LNCAP (cell line): ENCODE data around the gene ACAD9.

Experiments used
- TF ChIP-seq, protein P1 (sequence below): fragments of 450-650 bp; IDR thresholded peaks from 2 replicates; pipeline ENCODE4 v1.5.1; 2017; ENCODE audit warnings: mild to moderate bottlenecking

ACAD9 gene

DNA sequence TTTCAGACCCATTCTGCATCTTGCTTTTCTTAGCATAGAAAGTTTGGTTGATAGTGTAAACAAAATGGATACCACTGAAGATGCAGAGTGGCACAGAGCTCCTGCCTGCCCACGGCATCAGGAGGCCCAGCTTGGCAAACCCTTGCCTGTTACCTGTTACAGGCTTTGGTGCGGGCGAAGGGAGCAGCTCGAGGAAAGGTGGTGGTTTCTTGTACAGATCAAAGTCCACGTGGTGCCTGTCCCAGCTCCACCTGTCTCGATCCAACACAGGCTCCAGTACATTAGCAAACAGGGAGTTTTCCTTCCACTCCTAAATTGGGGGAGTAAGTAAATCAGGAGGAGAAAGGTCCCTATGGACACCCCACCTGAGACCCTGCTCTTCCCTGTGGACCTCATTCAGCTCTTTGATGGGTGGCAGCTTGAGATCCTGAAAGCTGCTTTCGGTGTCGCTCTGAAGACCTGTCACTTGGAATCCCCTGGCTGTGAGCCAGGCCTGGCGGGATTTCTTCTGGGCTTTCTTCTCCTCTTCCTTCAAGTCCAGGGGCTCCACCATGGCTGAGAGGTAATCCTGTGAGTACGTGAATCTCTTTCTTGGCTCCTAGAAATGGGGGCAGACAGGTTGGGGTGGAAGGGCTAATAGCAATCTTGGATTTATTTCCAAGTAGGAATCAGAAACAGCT is 35.7 kb downstream of the ACAD9 start:
- TF ChIP-seq, protein P1, sequence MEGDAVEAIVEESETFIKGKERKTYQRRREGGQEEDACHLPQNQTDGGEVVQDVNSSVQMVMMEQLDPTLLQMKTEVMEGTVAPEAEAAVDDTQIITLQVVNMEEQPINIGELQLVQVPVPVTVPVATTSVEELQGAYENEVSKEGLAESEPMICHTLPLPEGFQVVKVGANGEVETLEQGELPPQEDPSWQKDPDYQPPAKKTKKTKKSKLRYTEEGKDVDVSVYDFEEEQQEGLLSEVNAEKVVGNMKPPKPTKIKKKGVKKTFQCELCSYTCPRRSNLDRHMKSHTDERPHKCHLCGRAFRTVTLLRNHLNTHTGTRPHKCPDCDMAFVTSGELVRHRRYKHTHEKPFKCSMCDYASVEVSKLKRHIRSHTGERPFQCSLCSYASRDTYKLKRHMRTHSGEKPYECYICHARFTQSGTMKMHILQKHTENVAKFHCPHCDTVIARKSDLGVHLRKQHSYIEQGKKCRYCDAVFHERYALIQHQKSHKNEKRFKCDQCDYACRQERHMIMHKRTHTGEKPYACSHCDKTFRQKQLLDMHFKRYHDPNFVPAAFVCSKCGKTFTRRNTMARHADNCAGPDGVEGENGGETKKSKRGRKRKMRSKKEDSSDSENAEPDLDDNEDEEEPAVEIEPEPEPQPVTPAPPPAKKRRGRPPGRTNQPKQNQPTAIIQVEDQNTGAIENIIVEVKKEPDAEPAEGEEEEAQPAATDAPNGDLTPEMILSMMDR = no peak

DNA sequence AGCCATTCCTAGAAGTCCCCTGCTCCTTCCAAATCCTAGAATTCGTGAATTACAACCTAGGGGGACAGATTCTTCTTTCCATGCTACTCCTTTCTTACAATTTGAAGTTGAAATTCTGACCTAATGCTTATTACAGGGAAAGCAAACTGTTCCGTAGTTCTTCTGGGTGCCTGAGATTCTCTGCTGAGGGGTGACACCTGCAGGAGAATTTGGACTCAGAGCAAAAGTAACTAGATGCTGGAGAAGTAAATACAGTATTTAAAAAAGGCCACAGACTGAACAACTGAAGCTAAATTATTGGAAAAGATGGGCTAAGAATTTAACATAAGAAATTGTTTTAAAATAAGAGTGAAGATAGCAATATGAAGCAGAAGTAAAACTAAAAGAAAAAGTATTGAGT is 37.9 kb downstream of the ACAD9 start:
- TF ChIP-seq, protein P1 = no peak

DNA sequence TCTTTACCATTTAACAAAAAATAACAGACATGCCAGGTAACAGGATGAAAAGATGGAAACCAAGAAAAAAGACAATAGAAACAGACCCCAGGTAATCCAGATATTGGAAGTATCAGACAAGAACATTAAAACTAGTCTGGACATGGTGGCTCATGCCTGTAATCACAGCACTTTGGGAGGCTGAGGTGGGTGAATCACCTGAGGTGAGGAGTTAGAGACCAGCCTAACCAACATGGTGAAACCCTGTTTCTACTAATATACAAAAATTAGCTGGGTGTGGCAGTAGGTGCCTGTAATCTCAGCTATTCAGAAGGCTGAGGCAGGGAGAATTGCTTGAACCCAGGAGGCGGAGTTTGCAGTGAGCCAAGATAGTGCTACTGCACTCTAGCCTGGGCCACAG is 40.6 kb downstream of the ACAD9 start:
- TF ChIP-seq, protein P1 = no peak

DNA sequence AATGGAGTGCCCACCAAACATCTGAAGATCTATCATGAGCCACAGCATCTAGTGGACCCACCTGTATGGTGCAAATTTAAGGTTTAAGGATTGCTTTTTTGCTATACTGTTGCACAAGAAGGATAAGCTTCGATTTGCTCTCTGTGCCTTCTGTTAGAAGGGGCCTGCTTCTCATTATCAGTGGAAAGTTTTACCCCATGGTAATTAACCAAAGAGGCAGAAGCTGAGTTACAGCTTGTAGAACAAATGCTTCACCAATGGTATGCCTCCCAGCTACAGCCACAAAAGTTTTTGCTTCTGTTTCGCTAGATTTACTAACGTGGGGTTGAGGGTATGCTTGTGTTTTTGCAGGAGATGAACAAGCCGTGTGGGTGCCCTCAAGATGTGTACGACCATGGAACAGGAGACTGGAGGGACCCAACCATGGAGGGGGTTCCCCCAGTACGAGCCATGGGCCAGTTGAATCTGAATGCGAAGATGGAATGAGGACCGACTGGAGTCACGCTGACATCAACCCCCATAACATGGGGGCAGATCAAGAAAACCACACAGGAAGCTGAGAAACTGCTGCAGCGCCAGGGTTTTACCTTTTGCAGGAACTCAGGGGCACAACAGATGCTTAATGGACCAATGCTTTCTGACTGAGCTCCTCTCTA is 43.5 kb downstream of the ACAD9 start:
- TF ChIP-seq, protein P1 = no peak

DNA sequence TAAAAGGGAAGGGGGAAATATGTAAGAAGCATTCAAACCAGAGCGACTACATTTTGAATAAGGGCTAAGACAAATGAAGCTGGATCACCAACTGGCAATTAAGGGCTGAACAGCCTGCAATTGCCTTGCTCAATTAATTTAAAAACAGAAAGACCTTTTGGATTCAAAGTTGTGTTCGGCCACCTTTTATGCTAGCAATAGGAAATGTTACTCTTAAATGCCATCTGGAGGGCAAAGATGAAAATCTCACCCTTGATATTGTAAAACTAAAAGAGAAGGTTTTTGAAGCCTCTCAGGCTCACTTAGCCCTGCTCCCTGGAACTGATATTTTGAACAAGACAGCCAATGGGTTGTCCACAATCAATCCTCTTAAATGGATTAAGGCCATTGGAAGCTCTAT is 44.2 kb downstream of the ACAD9 start:
- TF ChIP-seq, protein P1 = no peak

DNA sequence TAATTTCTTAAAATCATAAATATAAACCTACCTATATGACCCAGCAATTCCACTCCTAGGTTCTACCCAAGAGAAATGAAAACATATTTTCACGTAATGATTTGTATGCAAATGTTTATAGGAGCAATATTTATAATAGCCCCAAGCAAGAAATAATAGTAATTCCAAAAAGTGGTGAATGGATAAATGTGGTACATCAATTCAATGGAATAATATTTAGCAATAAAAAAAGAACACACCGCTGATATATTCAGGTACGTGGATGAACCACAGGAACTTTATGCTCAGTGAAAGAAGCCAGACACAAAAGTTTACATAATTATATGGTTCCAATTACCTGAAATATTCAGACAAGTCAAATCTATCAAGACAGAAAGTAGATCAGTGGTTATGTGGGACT is 49.9 kb downstream of the ACAD9 start:
- TF ChIP-seq, protein P1 = no peak

DNA sequence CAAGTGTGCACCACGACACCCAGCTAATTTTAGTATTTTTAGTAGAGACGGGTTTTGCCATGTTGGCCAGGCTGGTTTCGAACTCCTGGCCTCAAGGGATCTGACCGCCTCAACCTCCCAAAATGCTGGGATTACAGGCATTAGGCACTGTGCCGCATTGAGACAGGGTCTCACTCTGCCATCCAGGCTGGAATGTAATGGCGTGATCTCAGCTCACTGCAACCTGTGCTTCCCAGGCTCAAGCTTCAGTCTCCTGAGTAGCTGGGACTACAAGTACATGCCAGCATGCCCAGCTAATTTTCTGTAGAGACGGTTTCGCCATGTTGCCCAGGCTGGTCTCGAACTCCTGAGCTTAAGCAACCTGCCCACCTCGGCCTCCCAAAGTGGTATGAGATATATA is 51.6 kb downstream of the ACAD9 start:
- TF ChIP-seq, protein P1 = no peak
